ENCODE results near the gene PRPF8. TPM values are rescaled to one million over a fixed set of nuclear protein-coding genes. Genes with fewer than 3 reads are reported as not detected.

Gene PRPF8
- total RNA-seq, 4 donors from 2014 or later, result 123 to 413 (median 243) TPM

DNA sequence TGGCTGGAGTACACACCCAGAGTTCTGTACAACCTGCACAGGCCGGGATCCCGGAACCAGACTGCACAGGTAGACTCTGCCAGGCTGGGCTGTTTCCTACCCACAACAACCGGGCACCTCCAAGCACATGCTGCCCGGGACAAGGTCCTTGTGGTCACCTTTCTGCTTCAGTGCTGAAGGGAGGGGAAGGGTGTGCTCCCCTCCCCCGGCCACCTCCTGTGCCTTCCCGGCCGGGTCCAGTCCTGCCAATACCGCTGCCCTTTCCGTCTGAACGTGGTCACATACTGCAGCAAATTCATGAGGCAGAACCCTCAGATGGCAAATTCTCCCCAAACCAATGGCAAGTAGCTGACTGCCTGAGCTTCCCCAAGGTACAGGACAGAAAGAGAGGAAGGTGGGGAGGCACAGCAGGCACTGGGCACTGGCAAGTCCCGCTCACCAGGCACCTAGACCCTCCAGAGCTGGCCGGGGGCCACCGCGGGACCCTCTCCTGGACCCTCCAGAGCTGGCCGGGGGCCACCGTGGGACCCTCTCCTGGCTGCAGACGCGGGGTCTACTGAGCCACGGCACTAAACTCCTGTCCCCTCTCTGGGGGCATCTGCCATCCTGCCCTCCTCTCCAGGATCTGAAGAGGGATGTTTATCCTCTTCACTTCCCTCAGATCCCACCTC, 78.9 kb downstream of the PRPF8 start:
- Histone ChIP-seq H3K36me3 (no peaks in the 10 kb centered on the region), H3K27me3 (no peaks in the 10 kb centered on the region), H3K27ac (no peak overlapping the region), H3K4me3 (no peak overlapping the region), H3K4me1 (no peaks in the 10 kb centered on the region), H3K9me3 (no peaks in the 10 kb centered on the region)
- intact Hi-C loops (cut with DNase I; ENCODE audit: low total_unique reads), result no loop called here
- TF ChIP-seq POLR2A (IDR thresholded peaks at IDR 0.05), result no peak
- TF ChIP-seq, protein P1, sequence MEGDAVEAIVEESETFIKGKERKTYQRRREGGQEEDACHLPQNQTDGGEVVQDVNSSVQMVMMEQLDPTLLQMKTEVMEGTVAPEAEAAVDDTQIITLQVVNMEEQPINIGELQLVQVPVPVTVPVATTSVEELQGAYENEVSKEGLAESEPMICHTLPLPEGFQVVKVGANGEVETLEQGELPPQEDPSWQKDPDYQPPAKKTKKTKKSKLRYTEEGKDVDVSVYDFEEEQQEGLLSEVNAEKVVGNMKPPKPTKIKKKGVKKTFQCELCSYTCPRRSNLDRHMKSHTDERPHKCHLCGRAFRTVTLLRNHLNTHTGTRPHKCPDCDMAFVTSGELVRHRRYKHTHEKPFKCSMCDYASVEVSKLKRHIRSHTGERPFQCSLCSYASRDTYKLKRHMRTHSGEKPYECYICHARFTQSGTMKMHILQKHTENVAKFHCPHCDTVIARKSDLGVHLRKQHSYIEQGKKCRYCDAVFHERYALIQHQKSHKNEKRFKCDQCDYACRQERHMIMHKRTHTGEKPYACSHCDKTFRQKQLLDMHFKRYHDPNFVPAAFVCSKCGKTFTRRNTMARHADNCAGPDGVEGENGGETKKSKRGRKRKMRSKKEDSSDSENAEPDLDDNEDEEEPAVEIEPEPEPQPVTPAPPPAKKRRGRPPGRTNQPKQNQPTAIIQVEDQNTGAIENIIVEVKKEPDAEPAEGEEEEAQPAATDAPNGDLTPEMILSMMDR (IDR thresholded peaks at IDR 0.05), result no peak
- DNase-seq, result no peak

DNA sequence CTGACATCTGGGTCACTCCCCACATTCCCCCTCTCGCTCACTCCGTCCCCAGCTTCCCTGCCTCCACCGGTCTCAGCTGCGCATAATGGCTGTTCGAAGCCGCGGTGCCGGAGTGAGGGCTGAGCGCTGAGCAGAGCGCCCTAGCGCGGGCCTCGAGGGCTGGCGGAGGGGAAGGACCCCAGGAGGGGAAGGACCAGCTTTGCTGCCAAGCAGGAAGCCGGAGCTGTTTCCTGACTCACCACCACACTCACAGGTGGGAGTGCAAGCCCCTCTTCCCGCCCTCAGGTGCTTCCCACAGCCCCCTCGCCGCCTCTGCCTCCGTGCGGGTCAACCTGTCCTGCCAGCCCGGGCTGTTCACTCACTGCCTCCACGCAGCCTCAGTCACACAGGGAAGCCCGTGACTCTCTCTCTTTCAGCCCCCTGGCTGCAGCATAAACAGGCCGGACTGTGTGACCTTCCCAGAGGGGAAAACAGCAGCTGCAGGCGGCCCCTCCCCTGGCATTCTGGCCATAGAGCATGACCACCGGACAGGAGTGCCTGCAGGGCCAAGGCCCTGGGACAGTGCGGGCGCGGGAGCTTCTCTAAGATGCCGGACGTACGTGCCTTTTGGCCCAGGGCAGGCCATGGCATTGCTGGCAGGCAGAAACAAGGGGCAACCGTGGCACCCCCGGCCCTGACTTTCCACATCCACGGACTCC, 79.7 kb downstream of the PRPF8 start:
- Histone ChIP-seq H3K27me3 (no peaks in the 10 kb centered on the region), H3K9me3 (no peaks in the 10 kb centered on the region), H3K4me1 (no peaks in the 10 kb centered on the region), H3K4me3 (no peak overlapping the region), H3K27ac (no peak overlapping the region), H3K36me3 (no peaks in the 10 kb centered on the region)
- intact Hi-C loops (cut with DNase I; ENCODE audit: low total_unique reads), result no loop called here
- TF ChIP-seq, protein P1 (IDR thresholded peaks at IDR 0.05), result peak in 1 of 4 experiments; percentile 5
- no peak for TF ChIP-seq POLR2A (IDR thresholded peaks at IDR 0.05)
- no peak for DNase-seq

DNA sequence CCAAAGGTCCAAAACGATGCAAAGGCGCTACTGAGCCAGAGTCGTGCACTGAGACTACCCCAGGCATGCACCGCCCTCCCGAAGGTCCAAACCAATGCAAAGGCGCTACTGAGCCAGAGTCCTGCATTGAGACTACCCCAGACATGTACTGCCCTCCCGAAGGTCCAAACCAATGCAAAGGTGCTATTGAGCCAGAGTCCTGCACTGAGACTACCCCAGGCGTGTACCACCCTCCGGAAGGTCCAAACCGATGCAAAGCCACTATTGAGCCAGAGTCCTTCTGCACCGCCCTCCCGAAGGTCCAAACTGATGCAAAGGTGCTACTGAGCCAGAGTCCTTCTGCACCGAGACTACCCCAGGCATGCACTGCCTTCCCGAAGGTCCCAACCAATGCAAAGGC, 83.1 kb downstream of the PRPF8 start:
- TF ChIP-seq POLR2A (IDR thresholded peaks at IDR 0.05), result no peak
- Histone ChIP-seq H3K9me3 (no peaks in the 10 kb centered on the region), H3K4me3 (no peak overlapping the region), H3K4me1 (no peaks in the 10 kb centered on the region), H3K27ac (no peak overlapping the region), H3K36me3 (no peaks in the 10 kb centered on the region), H3K27me3 (no peaks in the 10 kb centered on the region)
- no peak for DNase-seq
- intact Hi-C loops (cut with DNase I; ENCODE audit: low total_unique reads), result no loop called here

MicroRNAs within 50 kb of the gene (microRNA counts, 767-probe panel; counts per million panel counts)
- 4,324 to 5,378 counts per million in 2 donors for microRNA hsa-miR-22-3p

Small RNAs within 50 kb of the gene (small RNA-seq; reads per million reads assigned to genes)
- not detected for gene RN7SL105P

Other genes with a start within 250 kb of the PRPF8 start
- gene CRK, start 228.6 kb downstream of the PRPF8 start, total RNA-seq, result 100 to 1,000 TPM in 1 of 4 donors, 10 to 100 TPM in 3; 34.6 to 118 (median 57.3) TPM
- gene MYO1C, start 192.2 kb downstream of the PRPF8 start, total RNA-seq, result 100 to 1,000 TPM in 2 of 4 donors, 10 to 100 TPM in 2; 89.1 to 276 (median 116) TPM
- 10 to 100 TPM; 14.1 to 49.3 (median 31.4) TPM for gene INPP5K, start 168.3 kb downstream of the PRPF8 start, total RNA-seq
- gene PITPNA, start 122.1 kb downstream of the PRPF8 start, total RNA-seq, result 10 to 100 TPM; 18.5 to 83.6 (median 24.2) TPM
- 10 to 100 TPM in 1 of 4 donors, 1 to 10 TPM in 3; 3.6 to 15.6 (median 6.8) TPM for gene SLC43A2, start 56.0 kb downstream of the PRPF8 start, total RNA-seq
- gene SCARF1, start 39.1 kb downstream of the PRPF8 start, total RNA-seq, result 10 to 100 TPM in 2 of 4 donors, 1 to 10 TPM in 2; 4.4 to 33.2 (median 14.2) TPM
- 10 to 100 TPM in 2 of 4 donors, 1 to 10 TPM in 2; 1.5 to 13.3 (median 8.5) TPM for gene RILP, start 35.0 kb downstream of the PRPF8 start, total RNA-seq
- 1 to 10 TPM in 3 of 4 donors, under 1 TPM in 1; 0.88 to 8.0 (median 5.4) TPM for gene TLCD2, start 25.5 kb upstream of the PRPF8 start, total RNA-seq
- gene WDR81, start 39.8 kb upstream of the PRPF8 start, total RNA-seq, result 10 to 100 TPM; 23.6 to 40.7 (median 29.9) TPM
- gene SERPINF2, start 58.0 kb upstream of the PRPF8 start, total RNA-seq, result 10 to 100 TPM in 2 of 4 donors, 1 to 10 TPM in 1, under 1 TPM in 1; 0.83 to 21.5 (median 10.0) TPM
- 100 to 1,000 TPM; 217 to 567 (median 435) TPM for gene SERPINF1, start 77.2 kb upstream of the PRPF8 start, total RNA-seq
- 100 to 1,000 TPM in 1 of 4 donors, 10 to 100 TPM in 3; 19.1 to 101 (median 30.5) TPM for gene SMYD4, start 145.0 kb upstream of the PRPF8 start, total RNA-seq
- 100 to 1,000 TPM in 1 of 4 donors, 10 to 100 TPM in 3; 15.9 to 108 (median 41.5) TPM for gene RPA1, start 145.1 kb upstream of the PRPF8 start, total RNA-seq